Epidermal melanocyte (primary cell): Measurements from ENCODE around the gene LYPD6B.

Experiments
- DNase-seq: peaks from one replicate; pipeline ENCODE4 v3.0.0; 2011; ENCODE audit warnings: low spot score; ENCODE audit not compliant: insufficient read length

The LYPD6B gene

GRCh38 chr2:149038442-149039212 lies at the start of gene LYPD6B:
LYPD6B (plus strand) TSS chr2:149038699; CDS start chr2:149130949, 92,250 bp downstream.
- no peak for DNase-seq

DNA sequence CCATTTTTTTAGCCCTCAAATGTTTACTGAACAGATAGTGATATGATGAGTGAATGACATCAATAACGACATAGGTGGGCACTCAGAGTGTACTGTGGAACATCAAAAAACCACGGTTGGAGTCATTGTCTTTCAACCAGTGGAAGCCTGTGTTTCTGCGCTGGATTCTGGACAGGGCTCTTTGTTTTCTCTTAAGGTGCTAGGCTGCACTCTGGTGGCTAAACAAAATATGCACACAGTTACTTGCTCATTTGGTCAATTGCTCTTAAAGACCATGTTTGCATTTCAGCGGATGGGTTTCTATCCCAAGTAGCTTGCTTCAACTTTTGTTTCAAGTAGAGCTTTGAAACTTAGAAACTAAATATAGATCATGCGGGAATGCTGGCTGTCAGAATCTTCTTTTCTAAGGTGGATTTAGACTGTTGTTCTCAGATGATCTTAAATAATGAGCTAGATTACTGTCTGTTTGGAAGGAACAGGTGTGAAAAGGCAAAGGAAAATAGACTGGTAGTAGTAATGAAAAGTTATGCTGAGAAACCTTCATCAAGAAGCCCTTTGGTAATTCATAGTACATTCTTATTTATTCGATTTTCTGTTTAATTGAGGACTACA lies 48.5 kb upstream of the LYPD6B start:
- DNase-seq, result peak; percentile 70

GRCh38 chr2:148990968-148991367 lies 47.5 kb upstream of the LYPD6B start:
- no peak for DNase-seq

GRCh38 chr2:148992448-148992847 lies 46.1 kb upstream of the LYPD6B start:
- no peak for DNase-seq

DNA sequence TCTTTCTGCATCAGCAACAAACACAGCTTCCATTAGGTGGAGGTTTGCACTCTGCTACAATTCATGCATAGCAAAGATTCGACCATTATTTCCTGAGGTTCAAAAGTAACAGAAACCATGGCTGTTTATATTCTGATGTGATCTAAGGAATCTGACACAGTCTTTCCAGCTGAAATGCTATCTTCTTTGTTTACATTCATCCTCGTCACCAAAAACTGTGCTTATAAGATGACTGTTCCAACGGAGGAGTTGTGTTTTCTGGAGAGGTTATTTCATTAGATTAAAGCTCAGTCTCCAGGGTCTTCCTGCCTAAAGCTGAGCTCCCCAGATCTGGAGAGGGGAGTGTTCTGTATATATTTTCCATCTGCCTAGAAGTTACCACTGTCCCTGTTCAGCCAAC lies 45.1 kb upstream of the LYPD6B start:
- DNase-seq, result no peak

GRCh38 chr2:148994341-148994740 lies 44.2 kb upstream of the LYPD6B start:
- no peak for DNase-seq

DNA sequence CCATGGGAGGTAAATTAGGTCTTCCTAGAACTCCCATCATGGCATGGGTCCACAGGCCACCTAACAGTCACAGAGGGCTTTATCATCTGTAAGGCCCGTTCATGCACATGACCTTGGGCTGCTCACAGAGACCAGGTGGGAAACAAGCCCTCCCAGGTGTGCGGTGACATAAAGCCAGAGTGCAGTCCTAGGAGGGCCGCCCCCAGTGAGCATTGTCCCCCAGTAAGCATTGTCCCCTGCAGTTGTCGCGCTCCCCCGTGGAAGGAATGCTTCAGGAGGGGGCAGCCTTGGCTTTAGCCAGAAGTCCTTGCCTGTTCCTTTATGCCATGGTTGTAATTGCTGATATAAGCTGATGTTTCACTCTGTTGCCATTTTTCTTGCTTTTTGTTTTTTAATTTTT lies 41.7 kb upstream of the LYPD6B start:
- DNase-seq, result no peak

DNA sequence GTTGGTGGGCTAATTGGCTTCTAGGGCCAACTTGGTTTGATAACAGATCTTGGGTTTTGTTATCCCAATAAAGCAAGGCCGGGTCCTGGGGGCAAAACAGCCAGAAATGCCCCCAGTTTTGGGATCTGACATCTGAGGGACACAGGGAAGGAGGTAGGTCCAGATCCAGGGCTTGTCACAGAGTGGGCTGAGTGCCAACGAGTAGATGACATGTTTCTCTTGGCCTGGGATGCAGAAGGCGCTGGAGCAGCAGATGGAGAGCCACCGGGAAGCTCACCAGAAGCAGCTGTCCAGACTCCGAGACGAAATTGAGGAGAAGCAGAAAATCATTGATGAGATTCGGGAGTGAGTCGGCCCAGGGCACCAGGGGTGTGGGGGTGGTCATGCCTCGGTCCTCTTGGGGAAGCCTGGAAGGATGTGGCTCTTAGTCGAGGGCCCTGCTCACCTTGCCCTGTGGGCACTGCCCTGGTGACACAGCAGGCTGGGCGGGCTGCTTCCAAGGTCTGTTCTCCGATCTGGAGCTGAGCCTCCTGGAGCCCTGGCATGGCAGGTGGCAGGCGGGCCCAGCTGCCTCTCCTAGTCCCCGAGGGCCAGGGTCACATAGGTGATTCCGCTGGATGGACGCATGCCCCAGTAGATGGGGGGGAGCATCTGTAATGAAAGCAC lies 40.2 kb upstream of the LYPD6B start:
- no peak for DNase-seq

- no peak for DNase-seq
Observed at GRCh38 chr2:148998831-148999200, 39.7 kb upstream of the LYPD6B start.

DNA sequence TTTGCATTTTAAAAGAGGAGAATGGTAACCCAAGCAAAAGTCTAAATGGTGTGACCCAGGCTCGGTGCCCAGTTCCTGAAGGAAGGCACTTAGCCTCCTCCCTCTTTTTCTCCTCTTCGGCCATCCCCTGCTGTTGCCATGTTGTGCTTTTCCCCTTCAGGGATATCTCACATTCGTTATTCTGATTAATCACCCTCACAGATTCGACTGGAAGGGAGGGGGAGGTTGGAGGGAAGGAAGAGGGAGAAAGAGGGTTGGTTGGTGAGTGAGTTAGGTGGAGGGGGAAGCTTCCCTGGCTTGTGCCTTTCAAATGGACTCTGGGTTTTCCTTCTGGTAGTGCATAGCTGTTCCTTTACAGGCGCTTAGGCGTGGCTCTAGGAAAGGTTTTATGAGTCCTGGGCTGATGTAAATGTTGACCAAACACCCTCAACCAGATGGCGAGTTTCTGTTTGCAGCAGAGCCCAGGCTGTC lies 39.0 kb upstream of the LYPD6B start:
- DNase-seq, result no peak

GRCh38 chr2:149000158-149000938 lies 38.2 kb upstream of the LYPD6B start:
- DNase-seq, result no peak

GRCh38 chr2:149001496-149001895 lies 37.0 kb upstream of the LYPD6B start:
- no peak for DNase-seq

DNA sequence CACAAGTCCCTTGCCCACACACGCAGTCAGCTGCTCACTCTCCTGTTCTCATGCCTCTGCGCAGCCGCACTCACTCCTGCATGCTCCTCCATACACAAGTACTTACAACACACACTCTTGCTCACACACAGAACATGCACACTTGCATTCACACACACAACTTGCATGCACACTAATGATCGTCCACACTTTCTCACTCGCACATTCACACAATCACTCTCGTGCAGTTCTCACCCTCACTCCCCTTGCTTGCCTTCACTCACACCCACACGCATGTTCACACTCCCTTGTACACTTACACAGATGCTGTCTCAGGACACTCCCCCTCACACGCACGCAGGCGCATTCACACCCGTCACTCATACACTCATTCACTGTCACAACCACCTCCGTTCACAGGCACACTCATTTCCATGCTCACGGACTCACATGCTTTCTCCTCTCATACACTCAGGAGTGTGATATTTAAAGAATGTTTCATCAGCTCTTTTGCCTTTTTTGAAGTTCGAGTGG lies 36.1 kb upstream of the LYPD6B start:
- no peak for DNase-seq

- no peak for DNase-seq
Observed at GRCh38 chr2:149002891-149003740, 35.4 kb upstream of the LYPD6B start.

GRCh38 chr2:149004836-149005235 lies 33.7 kb upstream of the LYPD6B start:
- peak; percentile 43 for DNase-seq

DNA sequence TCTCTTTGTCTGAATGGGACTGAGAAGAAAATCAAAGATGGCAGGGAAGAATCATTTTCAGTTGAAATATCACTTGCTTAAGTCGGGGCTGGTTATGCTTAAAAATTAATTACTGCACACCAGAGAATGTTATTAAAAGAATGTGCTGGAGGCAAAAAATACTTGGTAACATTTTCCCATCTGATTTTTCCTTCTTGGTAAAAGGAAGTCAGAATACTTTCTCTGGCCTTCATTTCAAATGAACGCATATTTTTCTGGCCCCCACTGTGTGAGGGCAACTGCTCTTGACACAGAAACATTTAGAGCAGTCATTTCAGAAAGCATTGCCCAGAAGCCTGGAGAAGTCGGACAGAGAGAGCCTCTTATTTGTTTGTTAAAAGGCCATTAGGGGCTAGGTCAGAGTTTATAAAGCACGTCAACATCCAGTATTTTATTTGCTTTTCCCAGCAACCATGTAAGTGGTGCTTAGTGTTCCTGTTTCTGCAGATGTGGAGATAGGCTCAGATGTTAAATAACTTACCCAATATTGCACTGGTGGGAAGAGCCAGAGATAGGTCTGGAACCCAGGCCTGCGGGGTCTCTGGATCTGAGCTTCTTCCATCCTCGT lies 32.9 kb upstream of the LYPD6B start:
- peak; percentile 35 for DNase-seq

DNA sequence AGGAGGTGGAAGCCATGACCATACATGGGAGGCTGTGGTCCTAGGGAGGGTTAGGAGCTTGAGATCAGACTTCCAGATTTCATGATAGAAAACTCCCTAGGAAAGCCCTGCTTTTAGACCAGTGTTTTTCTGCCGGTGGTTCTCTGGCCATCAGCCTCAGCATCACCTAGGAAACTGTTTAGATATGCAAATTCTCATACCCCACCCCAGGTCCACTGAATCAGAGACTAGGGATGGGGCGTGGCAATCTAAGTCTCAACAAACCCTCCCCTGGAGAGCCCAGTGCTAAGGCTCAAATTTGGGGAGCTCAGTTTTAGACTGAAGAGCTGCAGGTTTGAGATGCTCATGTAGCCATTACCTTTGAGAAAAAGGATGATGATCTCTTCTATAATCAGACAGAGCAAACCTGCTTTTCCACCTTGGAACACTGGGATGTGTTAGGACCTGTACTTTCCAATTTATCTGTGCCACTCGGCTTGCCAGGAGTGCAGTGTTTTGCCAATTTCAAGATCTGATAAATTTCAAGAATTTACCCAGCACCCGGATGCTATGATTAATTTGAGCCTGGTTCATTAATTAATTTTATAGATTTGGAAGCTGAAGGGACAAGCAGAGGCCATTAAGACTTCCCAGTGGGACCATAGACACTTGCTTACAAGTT lies 31.5 kb upstream of the LYPD6B start:
- no peak for DNase-seq

GRCh38 chr2:149008381-149008780 lies 30.1 kb upstream of the LYPD6B start:
- DNase-seq, result no peak
